Endodermal cell (in vitro differentiated cells): ENCODE measurements around the gene CAMKMT. TPM values are rescaled to one million over a fixed set of nuclear protein-coding genes. Genes with fewer than 3 reads are reported as not detected.

Experiments used
- DNase-seq: peaks from one replicate; pipeline ENCODE4 v3.0.0-alpha.2; 2017
- H3K27ac ChIP-seq: 2 replicates; pipeline ENCODE4 v1.5.1; 2013; ENCODE audit warnings: mild to moderate bottlenecking, low read depth, low read length, moderate library complexity
- H3K27me3 ChIP-seq: 2 replicates; pipeline ENCODE4 v1.6.1; 2013; ENCODE audit warnings: mild to moderate bottlenecking, low read length, moderate library complexity; ENCODE audit not compliant: insufficient read depth, control insufficient read depth, poor library complexity, severe bottlenecking
- H3K36me3 ChIP-seq: 2 replicates; pipeline ENCODE4 v1.7.0; 2013; ENCODE audit warnings: mild to moderate bottlenecking, low read length, moderate library complexity; ENCODE audit not compliant: control insufficient read depth, insufficient read depth
- H3K4me1 ChIP-seq: one replicate; pipeline ENCODE4 v1.7.0; 2013; ENCODE audit warnings: low read length; ENCODE audit not compliant: control insufficient read depth, insufficient read depth
- H3K4me3 ChIP-seq: 2 replicates; pipeline ENCODE4 v1.5.1; 2013; ENCODE audit warnings: mild to moderate bottlenecking, low read length, moderate library complexity
- H3K9ac ChIP-seq: 2 replicates; pipeline ENCODE4 v1.6.1; 2013; ENCODE audit warnings: mild to moderate bottlenecking, low read length, moderate library complexity; ENCODE audit not compliant: poor library complexity, severe bottlenecking; ENCODE audit errors: extremely low read depth
- H3K9me3 ChIP-seq: 2 replicates; pipeline ENCODE4 v1.6.1; 2013; ENCODE audit warnings: mild to moderate bottlenecking, low read length, moderate library complexity; ENCODE audit not compliant: control insufficient read depth
- H3K27ac Mint-ChIP-seq: 2 replicates; pipeline ENCODE4 v1.8.0; 2020; ENCODE audit warnings: mixed read lengths
- H3K27me3 Mint-ChIP-seq: 2 replicates; pipeline ENCODE4 v1.8.0; 2021; ENCODE audit warnings: mild to moderate bottlenecking, mixed read lengths; ENCODE audit not compliant: insufficient read depth
- H3K36me3 Mint-ChIP-seq: 2 replicates; pipeline ENCODE4 v1.8.0; 2020; ENCODE audit warnings: low read depth, mixed read lengths
- H3K4me1 Mint-ChIP-seq: 2 replicates; pipeline ENCODE4 v1.8.0; 2020; ENCODE audit warnings: mixed read lengths
- H3K4me3 Mint-ChIP-seq: 2 replicates; pipeline ENCODE4 v1.8.0; 2020; ENCODE audit warnings: mild to moderate bottlenecking, moderate library complexity, mixed read lengths
- H3K9me3 Mint-ChIP-seq: 2 replicates; pipeline ENCODE4 v1.8.0; 2020; ENCODE audit warnings: mild to moderate bottlenecking, mixed read lengths
- CTCF ChIP-seq: fragments of 200-600 bp; sonication (generic); conservative IDR thresholded peaks from 2 replicates; pipeline ENCODE4 v1.5.0; 2021; ENCODE audit warnings: antibody characterized with exemption, mild to moderate bottlenecking
- WGBS, 2 experiments: methylation state at CpG; one replicate each; pipeline versions ENCODE4 v1.1.5 to v1.1.7; 2013; ENCODE audit warnings: missing lambda C conversion rate in 2 of 2, mixed read lengths in 1 of 2; ENCODE audit not compliant: insufficient coverage in 1 of 2, insufficient read length in 1 of 2; 5-methylcytosine and 5-hydroxymethylcytosine counted together
- total RNA-seq, 2 donors: library from RNA; stranded (reverse); fragmentation: NEBNext Ultra II Directional in 1 of 2; extraction: Animal tissue kit (Norgen Biotek cat#: 25700) in 1 of 2; gene quantifications; 2 replicates in 1 of 2; 3 replicates in 1 of 2; pipeline ENCODE4 v1.2.1, GENCODE V29; 2021

Gene CAMKMT
- total RNA-seq, 2 donors from 2014 or later: 31.4 to 57.5 TPM

GRCh38 chr2:44741507-44741906 is 379.8 kb downstream of the CAMKMT start:
- no peak for DNase-seq
- Histone ChIP-seq H3K27me3 (no peaks in the 10 kb centered on the region), H3K9me3 (peaks cover 9% of the 10 kb centered on the region), H3K27ac (no peak overlapping the region), H3K4me3 (no peak overlapping the region), H3K4me1 (peaks cover 3% of the 10 kb centered on the region), H3K36me3 (peaks cover 24% of the 10 kb centered on the region), H3K9ac (no peak overlapping the region)
- H3K27me3 Mint-ChIP-seq: no peaks in the 10 kb centered on the region
- peaks cover 12% of the 10 kb centered on the region for H3K36me3 Mint-ChIP-seq
- H3K27ac Mint-ChIP-seq: no peak overlapping the region
- H3K4me3 Mint-ChIP-seq: no peak overlapping the region
- WGBS, 2 experiments: 83 to 97% methylated on average over 1 of the region's 1 CpG
- peaks cover 12% of the 10 kb centered on the region for H3K9me3 Mint-ChIP-seq
- peaks cover 11% of the 10 kb centered on the region for H3K4me1 Mint-ChIP-seq
- TF ChIP-seq CTCF: no peak

GRCh38 chr2:44742057-44742456 is 380.3 kb downstream of the CAMKMT start:
- Mint-ChIP-seq H3K27me3 (no peaks in the 10 kb centered on the region), H3K36me3 (peaks cover 6% of the 10 kb centered on the region), H3K4me1 (peaks cover 15% of the 10 kb centered on the region), H3K4me3 (no peak overlapping the region), H3K27ac (no peak overlapping the region), H3K9me3 (peaks cover 6% of the 10 kb centered on the region)
- Histone ChIP-seq H3K4me3 (no peak overlapping the region), H3K4me1 (peaks cover 3% of the 10 kb centered on the region), H3K27me3 (no peaks in the 10 kb centered on the region), H3K36me3 (peaks cover 18% of the 10 kb centered on the region), H3K27ac (no peak overlapping the region), H3K9ac (no peak overlapping the region), H3K9me3 (peaks cover 3% of the 10 kb centered on the region)
- DNase-seq: no peak
- WGBS, 2 experiments: 85 to 98% methylated on average over 3 of the region's 3 CpGs
- no peak for TF ChIP-seq CTCF

- no peak for DNase-seq
- Histone ChIP-seq H3K27ac (no peak overlapping the region), H3K4me1 (peaks cover 3% of the 10 kb centered on the region), H3K9me3 (no peaks in the 10 kb centered on the region), H3K36me3 (peaks cover 17% of the 10 kb centered on the region), H3K4me3 (no peak overlapping the region), H3K27me3 (no peaks in the 10 kb centered on the region), H3K9ac (no peak overlapping the region)
- TF ChIP-seq CTCF: no peak
- no peaks in the 10 kb centered on the region for H3K27me3 Mint-ChIP-seq
- H3K4me3 Mint-ChIP-seq: no peak overlapping the region
- H3K36me3 Mint-ChIP-seq: no peaks in the 10 kb centered on the region
- 97% methylated on average over 3 of the region's 3 CpGs; no CpG with 5 or more reads in 1 of the 2 experiments for WGBS, 2 experiments
- H3K4me1 Mint-ChIP-seq: peaks cover 25% of the 10 kb centered on the region
- no peaks in the 10 kb centered on the region for H3K9me3 Mint-ChIP-seq
- no peak overlapping the region for H3K27ac Mint-ChIP-seq
Observed at GRCh38 chr2:44743473-44743872, 381.7 kb downstream of the CAMKMT start.
